Left lobe of liver (tissue), 2 donors: ENCODE measurements around the gene CCDC6. TPM values are rescaled to one million over a fixed set of nuclear protein-coding genes. Genes with fewer than 3 reads are reported as not detected.
"Not testable (repeated sequence)": the region's sequence is repeated elsewhere in the genome, so short reads cannot be mapped to it uniquely, and the experiment has no call there.

ENCODE experiments used
- ATAC-seq: fragments of 200-7000 bp; cut with Tn5 transposase; one replicate; pipeline ENCODE4 v1.9.1; 2020; ENCODE audit warnings: mild to moderate bottlenecking, moderate library complexity
- DNase-seq: peaks from one replicate; pipeline ENCODE4 v3.0.0-alpha.2; 2020; ENCODE audit warnings: low spot score
- total RNA-seq: library from RNA; stranded (reverse); gene quantifications from one replicate; pipeline ENCODE4 v1.2.1, GENCODE V29; 2021
- donor health status: DM: no; HTN: no; CAD: no; lungs with moderate emphysema.
- donor health status: DM: no; HTN: yes; CAD: no.

Gene CCDC6
- 8.4 TPM for total RNA-seq

GRCh38 chr10:59906417-59907202 is at the start of gene CCDC6:
CCDC6 (minus strand) TSS chr10:59906556; CDS start chr10:59906424, 132 bp downstream.
- peak; percentile 92 for ATAC-seq
- DNase-seq: peak; percentile 95

- no peak for ATAC-seq
- DNase-seq: no peak
Observed at GRCh38 chr10:59954296-59954695, 47.9 kb upstream of the CCDC6 start.

- not testable (repeated sequence) for DNase-seq, ATAC-seq
Observed at GRCh38 chr10:59953711-59954110, 47.4 kb upstream of the CCDC6 start.

- ATAC-seq: no peak
- DNase-seq: no peak
Observed at GRCh38 chr10:59950105-59950504, 43.7 kb upstream of the CCDC6 start.

GRCh38 chr10:59949608-59950007 is 43.3 kb upstream of the CCDC6 start:
- DNase-seq (no peak), ATAC-seq (peak; percentile 34)

GRCh38 chr10:59945991-59946390 is 39.6 kb upstream of the CCDC6 start:
- ATAC-seq (no peak), DNase-seq (no peak)

GRCh38 chr10:59945590-59945989 is 39.2 kb upstream of the CCDC6 start:
- ATAC-seq (no peak), DNase-seq (no peak)

- no peak for ATAC-seq
- no peak for DNase-seq
Observed at GRCh38 chr10:59944339-59944935, 38.1 kb upstream of the CCDC6 start.

GRCh38 chr10:59942556-59942955 is 36.2 kb upstream of the CCDC6 start:
- DNase-seq (no peak), ATAC-seq (no peak)

GRCh38 chr10:59937720-59938119 is 31.4 kb upstream of the CCDC6 start:
- ATAC-seq (no peak), DNase-seq (no peak)

- DNase-seq (no peak), ATAC-seq (no peak)
Observed at GRCh38 chr10:59934701-59935100, 28.3 kb upstream of the CCDC6 start.

- DNase-seq, ATAC-seq: not testable (repeated sequence)
Observed at GRCh38 chr10:59930788-59931521, 24.6 kb upstream of the CCDC6 start.

- ATAC-seq: no peak
- DNase-seq: no peak
Observed at GRCh38 chr10:59926086-59926485, 19.7 kb upstream of the CCDC6 start.

- ATAC-seq (no peak), DNase-seq (no peak)
Observed at GRCh38 chr10:59922907-59923306, 16.6 kb upstream of the CCDC6 start.

- DNase-seq (no peak), ATAC-seq (no peak)
Observed at GRCh38 chr10:59917922-59918321, 11.6 kb upstream of the CCDC6 start.

- DNase-seq (no peak), ATAC-seq (no peak)
Observed at GRCh38 chr10:59913547-59914237, 7.3 kb upstream of the CCDC6 start.

GRCh38 chr10:59910867-59911266 is 4.5 kb upstream of the CCDC6 start:
- DNase-seq (no peak), ATAC-seq (no peak)

GRCh38 chr10:59909815-59910214 is 3.5 kb upstream of the CCDC6 start:
- DNase-seq: no peak
- no peak for ATAC-seq

GRCh38 chr10:59908808-59909143 is 2.4 kb upstream of the CCDC6 start:
- no peak for ATAC-seq
- no peak for DNase-seq

- ATAC-seq (peak; percentile 17), DNase-seq (peak; percentile 58)
Observed at GRCh38 chr10:59907918-59908807, 1.8 kb upstream of the CCDC6 start.
